Measurements from ENCODE around the gene INAFM2.
A peak's percentile ranks its signal among the peaks of the same experiment; 100 is the strongest.

Gene INAFM2

GRCh38 chr15:40287968-40288367 is 35.5 kb upstream of the INAFM2 start:
- DNase-seq = no peak

- DNase-seq = no peak
Observed at GRCh38 chr15:40289140-40289775, 34.2 kb upstream of the INAFM2 start.

GRCh38 chr15:40290545-40290917 is 33.0 kb upstream of the INAFM2 start:
- DNase-seq = no peak

- peak; percentile 67 for DNase-seq
Observed at GRCh38 chr15:40290918-40291574, 32.4 kb upstream of the INAFM2 start.

- DNase-seq = no peak
Observed at GRCh38 chr15:40292246-40292645, 31.2 kb upstream of the INAFM2 start.

- DNase-seq = no peak
Observed at GRCh38 chr15:40293006-40293405, 30.5 kb upstream of the INAFM2 start.

- DNase-seq = no peak
Observed at GRCh38 chr15:40293905-40294895, 29.3 kb upstream of the INAFM2 start.

- no peak for DNase-seq
Observed at GRCh38 chr15:40295297-40295696, 28.2 kb upstream of the INAFM2 start.

- no peak for DNase-seq
Observed at GRCh38 chr15:40295877-40296560, 27.5 kb upstream of the INAFM2 start.

- DNase-seq = no peak
Observed at GRCh38 chr15:40296561-40297230, 26.8 kb upstream of the INAFM2 start.

GRCh38 chr15:40297356-40297755 is 26.1 kb upstream of the INAFM2 start:
- no peak for DNase-seq

GRCh38 chr15:40298216-40298935 is 25.1 kb upstream of the INAFM2 start:
- DNase-seq = no peak

GRCh38 chr15:40300367-40300766 is 23.1 kb upstream of the INAFM2 start:
- DNase-seq = no peak

- no peak for DNase-seq
Observed at GRCh38 chr15:40300771-40301170, 22.7 kb upstream of the INAFM2 start.

- no peak for DNase-seq
Observed at GRCh38 chr15:40301467-40302179, 21.9 kb upstream of the INAFM2 start.

- DNase-seq = no peak
Observed at GRCh38 chr15:40302288-40302886, 21.1 kb upstream of the INAFM2 start.

- no peak for DNase-seq
Observed at GRCh38 chr15:40302981-40303380, 20.5 kb upstream of the INAFM2 start.

- DNase-seq = no peak
Observed at GRCh38 chr15:40303576-40303975, 19.9 kb upstream of the INAFM2 start.

- no peak for DNase-seq
Observed at GRCh38 chr15:40305281-40305680, 18.2 kb upstream of the INAFM2 start.

GRCh38 chr15:40306371-40306770 is 17.1 kb upstream of the INAFM2 start:
- DNase-seq = no peak

- no peak for DNase-seq
Observed at GRCh38 chr15:40306908-40307307, 16.6 kb upstream of the INAFM2 start.

Data from femur (tissue), 1 donor.